Stimulated activated CD8-positive, alpha-beta memory T cell treated with anti-CD3 and anti-CD28 coated beads, Interleukin-15, amount 100 ng/mL, for 24 hours (primary cell): ENCODE measurements around the gene OVOL3.
"Not testable (repeated sequence)": the region's sequence is repeated elsewhere in the genome, so short reads cannot be mapped to it uniquely, and the experiment has no call there.

Experiments
- DNase-seq: peaks from one replicate; pipeline ENCODE4 v3.0.0-alpha.2; 2020; ENCODE audit warnings: low read depth

Gene OVOL3

GRCh38 chr19:36134867-36135266 is 23.9 kb downstream of the OVOL3 start:
- not testable (repeated sequence) for DNase-seq

GRCh38 chr19:36136964-36137686 is 26.2 kb downstream of the OVOL3 start:
- DNase-seq = no peak

GRCh38 chr19:36139120-36139472 is 28.2 kb downstream of the OVOL3 start:
- DNase-seq = no peak

GRCh38 chr19:36139473-36140303 is 28.7 kb downstream of the OVOL3 start, which contains the start of gene CAPNS1:
Gene CAPNS1 (plus strand): TSS chr19:36140066. CDS start chr19:36141012, 946 bp downstream.
- peak; percentile 88 for DNase-seq

GRCh38 chr19:36140304-36141038 is 29.5 kb downstream of the OVOL3 start:
- DNase-seq = no peak

GRCh38 chr19:36141039-36141927 is 30.3 kb downstream of the OVOL3 start:
- peak; percentile 83 for DNase-seq

GRCh38 chr19:36142046-36142445 is 31.1 kb downstream of the OVOL3 start:
- no peak for DNase-seq

- no peak for DNase-seq
Measured at GRCh38 chr19:36142496-36142895, 31.6 kb downstream of the OVOL3 start.

- DNase-seq = no peak
Measured at GRCh38 chr19:36144624-36145023, 33.7 kb downstream of the OVOL3 start.

- no peak for DNase-seq
Measured at GRCh38 chr19:36149673-36150406, 38.9 kb downstream of the OVOL3 start.

GRCh38 chr19:36150586-36150985 is 39.6 kb downstream of the OVOL3 start:
- no peak for DNase-seq

- DNase-seq = no peak
Measured at GRCh38 chr19:36151144-36152018, 40.4 kb downstream of the OVOL3 start.

- no peak for DNase-seq
Measured at GRCh38 chr19:36152019-36152351, 41.0 kb downstream of the OVOL3 start.

- no peak for DNase-seq
Measured at GRCh38 chr19:36152352-36153091, 41.6 kb downstream of the OVOL3 start, which contains the start of gene COX7A1. Gene COX7A1 (minus strand): TSS chr19:36152447. CDS start chr19:36152407, 40 bp downstream.

- no peak for DNase-seq
Measured at GRCh38 chr19:36153126-36153525, 42.2 kb downstream of the OVOL3 start.

- no peak for DNase-seq
Measured at GRCh38 chr19:36160821-36161596, 50.1 kb downstream of the OVOL3 start.
